GM18507 (cell line): ENCODE measurements around the gene TDRD7.

Experiments used
- DNase-seq: peaks from one replicate; pipeline ENCODE4 v3.0.0; 2011; ENCODE audit warnings: low read depth; ENCODE audit not compliant: insufficient read length; ENCODE audit errors: extremely low spot score
- FAIRE-seq: peaks from 2 replicates; lab custom pipeline; 2011; peaks lifted over from hg19 to GRCh38; lab: Jason Lieb, UNC

TDRD7 gene, protein sequence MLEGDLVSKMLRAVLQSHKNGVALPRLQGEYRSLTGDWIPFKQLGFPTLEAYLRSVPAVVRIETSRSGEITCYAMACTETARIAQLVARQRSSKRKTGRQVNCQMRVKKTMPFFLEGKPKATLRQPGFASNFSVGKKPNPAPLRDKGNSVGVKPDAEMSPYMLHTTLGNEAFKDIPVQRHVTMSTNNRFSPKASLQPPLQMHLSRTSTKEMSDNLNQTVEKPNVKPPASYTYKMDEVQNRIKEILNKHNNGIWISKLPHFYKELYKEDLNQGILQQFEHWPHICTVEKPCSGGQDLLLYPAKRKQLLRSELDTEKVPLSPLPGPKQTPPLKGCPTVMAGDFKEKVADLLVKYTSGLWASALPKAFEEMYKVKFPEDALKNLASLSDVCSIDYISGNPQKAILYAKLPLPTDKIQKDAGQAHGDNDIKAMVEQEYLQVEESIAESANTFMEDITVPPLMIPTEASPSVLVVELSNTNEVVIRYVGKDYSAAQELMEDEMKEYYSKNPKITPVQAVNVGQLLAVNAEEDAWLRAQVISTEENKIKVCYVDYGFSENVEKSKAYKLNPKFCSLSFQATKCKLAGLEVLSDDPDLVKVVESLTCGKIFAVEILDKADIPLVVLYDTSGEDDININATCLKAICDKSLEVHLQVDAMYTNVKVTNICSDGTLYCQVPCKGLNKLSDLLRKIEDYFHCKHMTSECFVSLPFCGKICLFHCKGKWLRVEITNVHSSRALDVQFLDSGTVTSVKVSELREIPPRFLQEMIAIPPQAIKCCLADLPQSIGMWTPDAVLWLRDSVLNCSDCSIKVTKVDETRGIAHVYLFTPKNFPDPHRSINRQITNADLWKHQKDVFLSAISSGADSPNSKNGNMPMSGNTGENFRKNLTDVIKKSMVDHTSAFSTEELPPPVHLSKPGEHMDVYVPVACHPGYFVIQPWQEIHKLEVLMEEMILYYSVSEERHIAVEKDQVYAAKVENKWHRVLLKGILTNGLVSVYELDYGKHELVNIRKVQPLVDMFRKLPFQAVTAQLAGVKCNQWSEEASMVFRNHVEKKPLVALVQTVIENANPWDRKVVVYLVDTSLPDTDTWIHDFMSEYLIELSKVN

DNA sequence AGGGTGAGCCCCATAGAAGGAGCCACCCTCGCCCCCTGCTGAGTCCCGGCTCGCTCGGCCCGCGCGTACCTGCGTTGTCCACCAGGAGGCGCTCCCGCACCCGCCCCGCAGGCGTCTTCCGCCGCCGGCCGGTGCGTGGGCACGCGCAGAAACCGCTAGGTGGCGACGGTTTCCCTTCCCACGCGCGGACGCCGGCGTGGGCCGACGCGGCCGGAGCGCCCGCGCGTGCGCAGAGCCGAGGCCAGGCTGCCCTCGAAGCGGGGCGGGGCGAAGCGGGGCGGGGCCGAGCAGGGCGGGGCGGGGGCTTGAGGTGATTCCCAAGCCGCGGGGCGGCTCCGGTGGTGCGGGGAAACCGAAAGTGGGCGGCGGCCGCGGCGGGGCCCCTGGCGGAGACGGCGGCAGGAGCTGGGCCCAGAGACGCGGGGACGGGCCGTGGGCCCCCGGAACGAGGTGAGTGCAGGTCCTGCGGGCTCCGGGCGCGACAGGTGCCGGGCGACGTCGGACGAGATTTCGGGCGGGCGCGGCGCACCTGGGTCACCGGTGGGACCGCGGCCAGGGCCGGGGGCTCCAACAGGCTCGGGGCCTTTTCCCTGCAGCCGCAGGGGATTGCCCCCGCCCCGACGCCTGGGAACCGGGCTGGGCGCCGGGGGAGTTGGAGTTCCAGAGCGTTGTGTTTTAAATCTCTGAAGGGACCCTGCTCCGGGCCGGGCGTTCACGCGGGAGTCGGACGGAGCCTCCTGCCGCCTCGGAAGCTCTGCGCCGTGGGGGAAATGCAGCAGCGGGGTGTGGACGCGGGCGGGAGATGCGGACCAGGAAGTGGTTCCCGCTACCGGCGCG is at the start of gene TDRD7:
TSS of gene TDRD7 (plus strand) at position 308 of the 837 bp plus-strand sequence. CDS start 16,370 bp downstream, outside the sequence.
- DNase-seq (peak; percentile 91), FAIRE-seq (peak; percentile 75)

DNA sequence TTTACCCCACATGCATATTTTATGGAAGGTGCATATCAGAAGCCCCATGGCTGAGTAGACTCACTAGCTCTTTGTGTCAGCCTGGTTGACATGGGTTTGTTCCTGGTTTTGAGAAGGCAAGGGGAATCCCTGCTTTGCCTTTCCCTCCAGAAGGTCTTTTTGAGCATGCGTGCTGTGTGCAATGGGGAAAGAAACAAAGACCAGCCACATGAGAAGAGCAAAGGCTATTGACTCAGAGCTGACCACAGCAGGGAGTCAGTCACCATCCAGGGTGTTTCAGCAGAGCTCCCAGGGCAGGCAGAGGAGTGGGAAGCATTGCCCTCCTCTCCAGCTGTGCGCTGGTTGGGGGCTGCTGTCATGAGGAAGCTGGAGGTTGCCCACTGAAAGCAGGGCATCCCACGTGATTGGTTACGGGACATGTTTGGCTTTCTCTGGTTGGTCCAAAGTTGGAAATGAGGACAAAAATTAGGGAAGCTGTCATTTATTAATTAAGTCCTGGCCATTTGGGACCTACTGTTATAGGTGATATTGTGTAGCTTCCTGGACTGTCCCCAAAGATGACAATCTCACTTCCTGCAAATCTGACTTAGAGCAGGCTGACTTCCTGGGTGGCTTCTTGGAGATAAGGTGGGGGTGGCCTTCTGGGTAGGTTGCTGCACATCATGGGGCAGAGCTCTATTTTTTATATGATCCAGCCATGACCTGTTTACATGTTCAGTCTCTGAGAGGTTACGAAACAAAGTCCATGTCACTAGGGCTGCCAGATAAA is 48.9 kb upstream of the TDRD7 start:
- FAIRE-seq, result peak; percentile 9

DNA sequence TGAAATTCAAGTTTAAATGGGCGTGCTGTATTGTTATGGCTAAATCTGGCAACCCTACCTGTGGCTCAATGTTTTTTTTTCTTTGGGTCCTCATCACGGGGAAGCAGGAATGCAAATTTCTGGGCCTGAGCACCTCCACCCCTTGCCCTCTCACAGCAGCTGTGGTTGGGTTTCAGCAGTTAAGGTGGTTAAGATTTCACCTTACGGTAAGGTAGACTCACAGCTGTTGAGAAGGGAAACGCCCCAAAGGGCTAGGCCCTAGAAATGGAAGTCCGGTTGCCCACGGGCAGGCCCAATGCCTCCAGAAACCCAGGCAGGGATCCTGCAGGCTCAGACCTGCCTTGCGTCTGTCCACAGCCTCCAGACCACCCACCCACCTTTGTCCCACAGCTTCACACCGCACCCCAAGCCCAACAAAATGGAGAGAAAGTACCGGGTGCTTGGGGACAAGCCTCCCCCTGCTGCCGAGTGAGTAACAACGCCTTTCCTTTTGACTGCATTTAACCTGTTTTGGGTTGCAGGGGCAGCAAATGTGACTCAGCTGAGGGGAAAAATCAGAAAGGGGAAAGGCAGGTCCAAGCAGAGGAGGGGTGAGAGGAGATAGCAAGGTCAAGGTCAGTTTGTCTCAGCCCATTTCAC is 48.1 kb upstream of the TDRD7 start:
- no peak for FAIRE-seq
- DNase-seq, result no peak

More for the DNA sequence above, 48.9 kb upstream of the TDRD7 start:
- DNase-seq, result no peak

DNA sequence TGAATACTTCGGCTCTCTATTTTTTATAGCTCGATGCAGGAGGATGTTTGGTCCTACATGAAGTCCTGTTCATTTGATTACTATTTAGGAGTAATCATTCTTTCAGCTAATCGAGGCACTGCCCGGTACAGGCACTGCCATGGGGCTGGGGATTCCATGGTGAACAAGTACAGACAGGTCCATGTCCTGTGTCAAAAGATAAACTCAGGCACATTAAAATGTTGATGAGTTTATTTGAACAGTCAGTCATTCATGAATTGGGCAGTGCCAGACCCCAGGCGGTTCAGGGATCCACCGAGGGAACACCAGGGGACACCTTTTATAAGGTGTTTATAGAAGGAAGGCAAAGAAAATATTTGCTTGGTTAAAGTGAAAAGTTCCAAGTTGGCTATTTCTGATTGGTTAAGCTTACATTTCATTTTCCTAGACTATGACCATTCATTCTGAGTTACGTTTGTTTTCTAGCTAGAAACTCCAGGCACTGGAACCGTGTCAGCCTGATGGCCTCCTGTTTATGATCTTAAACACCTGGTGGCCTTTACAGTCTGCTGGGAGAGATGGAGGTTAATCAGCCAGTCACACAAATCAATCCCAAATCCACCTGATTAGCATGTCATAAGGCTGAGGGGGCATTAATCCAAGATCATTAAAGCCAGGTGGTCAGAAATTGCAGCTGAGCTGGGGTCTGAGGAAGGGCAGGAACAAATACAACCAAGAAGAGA is 47.0 kb upstream of the TDRD7 start:
- FAIRE-seq (no peak), DNase-seq (no peak)

DNA sequence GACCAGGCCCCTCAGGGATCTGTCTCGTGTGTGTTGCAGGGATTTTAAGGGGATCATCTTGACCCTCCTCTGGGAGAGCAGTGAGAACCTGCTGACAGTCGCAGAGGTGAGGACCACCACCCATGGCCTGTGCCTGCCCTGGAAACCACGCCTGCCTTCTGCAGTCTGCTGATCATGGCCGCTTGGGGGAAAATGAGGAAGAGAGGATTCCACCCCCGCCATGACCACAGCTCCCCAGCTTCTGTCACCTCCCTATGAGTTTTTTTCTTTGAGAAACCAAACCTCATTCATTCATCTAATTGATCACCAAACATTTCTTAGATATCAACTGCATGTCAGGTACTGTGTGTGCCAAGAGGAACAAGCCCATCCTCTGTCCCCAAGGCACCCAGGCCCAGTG is 46.3 kb upstream of the TDRD7 start:
- FAIRE-seq (no peak), DNase-seq (no peak)

DNA sequence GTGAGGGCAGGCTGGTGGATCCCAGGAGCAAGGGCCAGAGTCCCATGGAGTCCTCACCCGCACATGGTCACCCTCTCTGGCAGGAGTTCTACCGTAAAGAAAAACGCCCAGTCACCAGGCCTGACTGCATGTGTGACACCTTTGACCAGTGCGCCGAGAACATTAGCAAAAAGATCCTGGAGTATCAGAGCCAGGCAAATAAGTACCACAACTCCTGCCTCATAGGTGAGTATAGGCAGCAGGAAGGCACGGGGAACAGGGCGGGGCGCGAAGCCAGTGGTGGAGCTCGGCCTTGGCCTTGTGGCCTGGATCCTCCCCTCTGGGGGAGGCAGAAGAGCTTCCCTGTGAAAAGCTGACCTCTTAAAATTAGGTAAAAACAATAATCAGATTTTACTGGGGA is 45.4 kb upstream of the TDRD7 start:
- no peak for FAIRE-seq
- no peak for DNase-seq

DNA sequence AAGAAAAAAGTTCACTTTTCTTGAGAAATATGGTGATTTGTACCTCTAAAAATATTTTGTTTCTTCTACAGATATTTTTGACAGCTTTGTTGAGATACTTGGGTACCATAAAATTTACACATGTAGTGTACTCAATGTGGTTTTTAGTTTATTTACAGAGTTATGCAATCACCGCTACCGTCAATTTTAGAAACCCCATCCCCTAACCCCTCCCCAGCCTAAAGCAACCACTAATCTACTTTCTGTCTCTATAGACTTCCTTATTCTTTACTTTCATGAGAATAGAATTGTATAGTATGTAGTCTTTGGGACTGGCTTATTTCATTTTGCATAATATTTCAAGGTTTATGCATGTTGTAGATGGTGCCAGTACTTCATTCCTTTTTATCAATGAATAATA is 45.0 kb upstream of the TDRD7 start:
- no peak for DNase-seq
- no peak for FAIRE-seq

DNA sequence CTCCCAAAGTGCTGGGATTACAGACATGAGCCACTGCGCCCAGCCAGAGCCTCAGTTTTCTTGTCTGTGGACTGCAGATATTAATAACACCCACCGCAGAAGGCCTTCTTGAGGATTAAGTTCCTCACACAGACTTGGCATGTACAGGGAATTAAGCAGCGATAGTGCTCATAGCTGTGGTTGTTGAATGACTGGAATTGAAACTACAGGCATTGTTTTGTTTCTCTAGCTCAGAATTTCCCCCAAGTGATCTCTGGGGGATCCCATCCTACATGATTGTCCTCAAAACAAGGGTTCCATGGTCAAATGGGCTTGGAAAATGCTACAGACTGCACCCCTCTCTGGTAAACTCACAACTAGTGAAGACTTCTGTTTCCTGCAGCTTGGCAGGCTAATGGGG is 44.2 kb upstream of the TDRD7 start:
- FAIRE-seq (peak; percentile 42), DNase-seq (no peak)

DNA sequence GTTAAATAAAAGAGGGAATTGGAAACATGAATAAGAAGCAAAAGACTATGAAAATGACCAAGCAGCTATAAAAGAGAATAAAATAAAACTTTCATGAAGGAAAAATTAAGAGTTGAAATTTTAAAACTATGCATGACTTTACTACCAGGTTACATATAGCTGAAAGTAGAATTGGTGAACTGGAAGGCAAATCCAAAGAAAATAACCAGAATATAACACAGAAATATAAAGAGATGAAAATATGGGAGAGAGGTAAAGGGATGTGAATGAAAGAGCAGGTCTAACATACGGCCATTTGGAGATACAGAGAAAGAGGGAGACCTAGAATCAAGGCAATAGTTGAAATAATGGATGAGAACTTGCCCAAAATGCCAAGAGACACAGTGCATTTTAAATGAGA is 42.9 kb upstream of the TDRD7 start:
- DNase-seq (no peak), FAIRE-seq (no peak)

DNA sequence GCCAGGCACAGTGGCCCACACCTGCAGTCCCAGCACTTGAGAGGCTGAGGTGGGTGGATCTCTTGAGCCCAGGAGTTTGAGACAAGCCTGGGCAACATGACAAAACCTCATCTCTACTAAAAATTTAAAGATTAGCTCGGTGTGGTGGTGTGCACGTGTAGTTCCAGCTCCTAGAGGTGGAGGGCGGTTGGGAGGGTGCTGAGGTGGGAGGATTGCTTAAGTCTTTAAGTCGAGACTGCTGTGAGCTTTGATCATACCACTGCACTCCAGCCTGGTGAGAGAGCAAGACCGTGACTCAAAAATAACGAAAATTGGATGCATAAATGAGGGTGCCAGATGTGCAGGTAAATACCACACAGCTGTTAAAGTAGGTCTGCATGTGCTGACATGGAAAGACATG is 39.3 kb upstream of the TDRD7 start:
- no peak for DNase-seq

DNA sequence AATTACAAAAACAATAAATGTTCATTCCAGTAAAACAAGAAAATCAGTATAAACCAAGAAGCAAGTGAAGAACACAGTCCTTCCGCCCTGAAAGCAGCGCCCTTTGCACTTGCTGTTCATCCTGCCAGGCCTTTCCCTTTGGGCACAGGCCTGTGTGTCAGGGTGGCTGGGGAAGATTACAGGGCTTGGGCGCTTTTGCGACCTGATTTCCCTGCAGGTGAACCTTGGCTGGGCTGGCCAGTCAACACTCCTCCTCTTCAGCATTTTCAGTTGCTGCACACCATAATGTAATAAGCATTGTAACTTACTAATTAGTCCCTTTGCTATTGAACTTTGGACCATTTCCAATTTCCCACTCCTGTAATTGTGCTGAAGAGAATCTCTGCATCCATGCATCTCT is 38.6 kb upstream of the TDRD7 start:
- no peak for FAIRE-seq
- no peak for DNase-seq

More for the DNA sequence above, 39.3 kb upstream of the TDRD7 start:
- no peak for FAIRE-seq

DNA sequence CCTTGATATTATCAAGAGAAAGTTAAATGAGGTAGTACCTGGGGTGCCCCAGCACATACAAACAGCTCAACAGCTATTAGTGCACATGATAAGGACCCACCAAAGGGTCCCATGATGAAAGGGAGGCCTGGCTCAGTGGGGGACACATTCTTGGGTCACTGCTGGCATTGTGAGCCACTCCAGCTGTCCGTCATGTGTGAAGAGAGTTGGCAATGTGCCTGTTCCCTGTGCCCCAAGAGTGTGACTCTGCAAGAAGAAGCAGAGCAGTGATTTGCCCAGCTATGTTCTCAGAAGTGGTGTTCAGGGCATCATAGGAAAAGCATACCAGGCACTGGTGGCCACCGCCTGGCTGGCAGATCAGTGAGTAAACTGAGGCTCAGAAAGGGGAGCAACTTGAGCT is 37.1 kb upstream of the TDRD7 start:
- DNase-seq, result no peak
- no peak for FAIRE-seq

DNA sequence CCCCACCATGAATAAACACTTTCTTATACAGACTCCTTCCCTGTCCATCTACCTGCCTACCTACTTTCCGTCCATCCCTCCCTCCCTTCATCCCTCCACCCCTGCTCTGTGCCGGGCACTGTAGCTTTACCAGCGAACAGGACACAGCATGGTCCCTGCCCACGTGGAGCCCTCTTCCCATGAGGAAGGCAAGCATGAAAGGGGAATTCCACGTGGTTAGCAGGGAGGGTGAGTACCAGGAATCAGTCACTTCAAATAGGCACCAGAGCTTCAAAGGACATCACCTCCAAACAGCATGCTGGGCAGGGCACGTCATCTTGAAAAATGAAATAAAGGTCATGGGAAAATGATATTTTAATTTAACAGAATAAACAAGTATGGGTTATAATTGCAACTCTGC is 35.0 kb upstream of the TDRD7 start:
- no peak for FAIRE-seq
- no peak for DNase-seq

DNA sequence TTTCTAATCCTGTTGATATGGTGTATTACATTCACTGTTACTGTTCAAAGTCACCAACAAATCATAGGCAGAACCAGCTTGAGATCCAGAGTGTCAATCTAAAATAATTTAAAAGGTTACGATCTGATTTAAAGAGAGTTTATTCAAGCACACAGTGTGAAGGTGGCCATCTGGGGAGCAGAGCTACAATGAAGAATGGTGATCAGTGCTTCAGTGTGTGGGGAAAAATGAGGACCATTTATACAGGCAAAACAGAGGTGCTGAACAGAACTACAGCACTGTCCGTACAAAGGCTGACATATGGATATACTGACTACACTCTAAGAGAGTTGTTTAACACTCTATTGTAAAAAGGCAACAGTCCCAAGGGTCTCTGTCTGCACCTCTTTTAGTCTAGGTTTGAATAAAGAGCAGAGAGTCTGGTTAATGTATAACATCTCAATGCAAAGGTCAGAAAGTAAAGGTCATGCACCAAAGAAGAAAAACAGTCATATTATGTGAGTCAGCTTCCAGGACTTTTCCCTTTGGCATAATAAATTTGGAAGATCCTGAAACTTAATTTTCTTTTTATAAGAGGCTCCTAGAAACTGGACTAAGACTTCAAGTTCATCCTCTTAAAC is 29.7 kb upstream of the TDRD7 start:
- no peak for DNase-seq
- no peak for FAIRE-seq

DNA sequence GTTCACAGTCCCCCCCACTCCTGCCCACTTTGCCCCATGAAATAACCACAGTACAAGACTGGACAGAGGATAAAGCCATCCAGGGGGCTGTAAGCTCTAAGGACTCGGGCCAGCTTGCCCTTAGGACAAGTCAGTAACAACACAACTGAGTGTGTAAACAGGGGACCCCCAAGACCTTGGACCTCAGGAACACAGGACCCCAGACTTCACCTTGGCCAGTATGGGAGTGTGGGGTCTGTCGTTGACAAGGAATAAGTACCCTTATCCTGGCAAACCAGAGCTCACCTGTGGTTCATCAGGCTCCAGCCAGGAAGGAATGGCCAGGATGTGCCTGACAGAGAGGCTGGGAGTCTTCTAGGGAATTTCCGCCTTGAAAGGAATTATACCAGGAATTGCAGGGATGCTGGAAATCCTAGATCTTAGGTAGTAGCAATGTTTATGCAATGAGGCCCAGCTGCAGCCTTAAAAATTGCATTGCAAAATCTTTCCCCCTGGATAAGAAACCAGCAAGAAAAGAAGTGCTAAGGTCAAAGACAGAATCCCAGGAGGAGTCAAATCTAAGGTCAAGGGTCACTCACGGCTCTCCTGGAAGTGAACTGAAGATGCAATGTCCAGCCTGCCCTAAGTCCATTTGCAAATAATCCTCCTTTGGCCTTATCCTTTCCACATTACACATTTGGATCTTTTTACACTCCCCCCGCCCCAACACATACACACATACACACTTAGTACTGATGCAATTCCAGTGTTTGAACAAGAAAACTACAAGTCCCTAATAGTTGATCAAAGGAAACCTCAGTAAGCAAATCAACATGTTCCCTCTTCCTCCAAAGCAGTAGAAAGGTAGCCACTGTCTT is 27.3 kb upstream of the TDRD7 start:
- FAIRE-seq (no peak), DNase-seq (no peak)

DNA sequence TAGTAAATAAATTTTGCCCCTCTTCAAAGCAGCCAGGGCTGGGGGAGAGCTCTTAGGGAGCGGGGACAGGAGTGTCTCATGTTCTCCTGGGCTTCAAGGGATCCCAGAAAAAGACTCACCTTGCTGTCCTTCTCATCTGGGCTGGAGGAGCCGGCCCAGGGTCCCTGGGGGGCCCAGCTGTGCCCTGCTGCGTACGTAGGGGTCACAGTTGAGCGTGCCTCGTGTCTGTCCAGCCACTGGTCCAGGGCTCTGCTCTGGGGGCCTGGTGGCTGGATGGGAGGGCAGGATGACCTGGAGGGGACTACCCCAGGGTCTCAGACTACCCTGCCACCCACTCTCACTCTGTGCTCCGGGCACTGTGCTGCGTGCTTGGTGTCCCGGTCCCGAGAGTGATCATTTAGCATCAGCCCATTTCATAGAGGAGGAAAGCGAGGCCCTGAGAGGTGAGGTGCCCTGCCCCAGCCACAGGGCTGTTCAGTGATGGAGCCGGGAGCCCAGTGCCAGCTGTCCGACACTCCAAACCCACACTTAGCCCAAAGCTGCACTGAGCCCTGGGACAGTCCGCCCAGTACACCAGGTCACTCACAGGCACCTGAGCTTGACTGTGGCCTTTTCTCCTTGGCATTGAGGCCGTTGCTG is 26.2 kb upstream of the TDRD7 start:
- no peak for FAIRE-seq
- DNase-seq, result no peak
